Astrocyte (in vitro differentiated cells and primary cell): Measurements from ENCODE around the gene UHRF2. TPM values are rescaled to one million over a fixed set of nuclear protein-coding genes. Genes with fewer than 3 reads are reported as not detected.

Experiments used
- DNase-seq: peaks from one replicate; pipeline ENCODE4 v3.0.0-alpha.2; 2010; ENCODE audit warnings: low read depth
- FAIRE-seq: peaks from 2 replicates; lab custom pipeline; 2011; peaks lifted over from hg19 to GRCh38; lab: Jason Lieb, UNC
- H2AFZ ChIP-seq: 2 replicates; pipeline ENCODE4 v1.6.0; 2012; ENCODE audit warnings: low read depth, low read length, inconsistent platforms
- H3K27ac ChIP-seq: 2 replicates; pipeline ENCODE4 v1.5.1; 2011; ENCODE audit warnings: low read depth, low read length, inconsistent platforms
- H3K27me3 ChIP-seq: 2 replicates; pipeline ENCODE4 v1.6.0; 2011; ENCODE audit warnings: low read length, inconsistent platforms; ENCODE audit not compliant: insufficient read depth
- H3K36me3 ChIP-seq: 2 replicates; pipeline ENCODE4 v1.5.1; 2011; ENCODE audit warnings: low read length, inconsistent platforms; ENCODE audit not compliant: insufficient read depth
- H3K4me1 ChIP-seq: 2 replicates; pipeline ENCODE4 v1.5.1; 2011; ENCODE audit warnings: low read length, inconsistent platforms; ENCODE audit not compliant: insufficient read depth
- H3K4me2 ChIP-seq: 2 replicates; pipeline ENCODE4 v1.6.0; 2012; ENCODE audit warnings: low read length, inconsistent platforms
- H3K4me3 ChIP-seq: 2 replicates; pipeline ENCODE4 v1.5.1; 2011; ENCODE audit warnings: low read depth, mild to moderate bottlenecking, low read length, inconsistent platforms; ENCODE audit not compliant: insufficient read depth
- H3K79me2 ChIP-seq: 2 replicates; pipeline ENCODE4 v1.6.0; 2012; ENCODE audit warnings: mild to moderate bottlenecking, low read length, inconsistent platforms; ENCODE audit not compliant: insufficient read depth
- H3K9ac ChIP-seq: 2 replicates; pipeline ENCODE4 v1.6.0; 2012; ENCODE audit warnings: mild to moderate bottlenecking, low read length, inconsistent platforms
- H3K9me3 ChIP-seq: 2 replicates; pipeline ENCODE4 v1.5.1; 2012; ENCODE audit warnings: low read depth, mild to moderate bottlenecking, low read length, inconsistent platforms; ENCODE audit not compliant: insufficient read depth
- H4K20me1 ChIP-seq: 2 replicates; pipeline ENCODE4 v1.6.0; 2012; ENCODE audit warnings: low read length, inconsistent platforms; ENCODE audit not compliant: insufficient read depth
- H3K27ac Mint-ChIP-seq: one replicate; pipeline ENCODE4 v1.8.0; 2021; ENCODE audit warnings: mild to moderate bottlenecking, mixed read lengths; ENCODE audit not compliant: unreplicated experiment
- H3K27me3 Mint-ChIP-seq: one replicate; pipeline ENCODE4 v1.8.0; 2021; ENCODE audit warnings: low read depth, mixed read lengths; ENCODE audit not compliant: unreplicated experiment
- H3K36me3 Mint-ChIP-seq: one replicate; pipeline ENCODE4 v1.8.0; 2021; ENCODE audit warnings: low read depth, mixed read lengths; ENCODE audit not compliant: unreplicated experiment
- H3K4me1 Mint-ChIP-seq: one replicate; pipeline ENCODE4 v1.8.0; 2021; ENCODE audit warnings: low read depth, mixed read lengths; ENCODE audit not compliant: unreplicated experiment
- H3K4me3 Mint-ChIP-seq: one replicate; pipeline ENCODE4 v1.8.0; 2021; ENCODE audit warnings: mild to moderate bottlenecking, moderate library complexity, mixed read lengths; ENCODE audit not compliant: unreplicated experiment
- H3K9me3 Mint-ChIP-seq: one replicate; pipeline ENCODE4 v1.8.0; 2021; ENCODE audit warnings: mild to moderate bottlenecking, mixed read lengths; ENCODE audit not compliant: unreplicated experiment
- CTCF ChIP-seq: IDR thresholded peaks from 2 replicates; pipeline ENCODE4 v1.5.1; 2011; ENCODE audit warnings: low read depth, mild to moderate bottlenecking, inconsistent platforms, low read length, moderate library complexity; ENCODE audit not compliant: insufficient read depth
- EZH2 ChIP-seq: IDR thresholded peaks from 2 replicates; pipeline ENCODE4 v1.6.1; 2012; ENCODE audit warnings: mild to moderate bottlenecking, low read length, inconsistent platforms; ENCODE audit not compliant: insufficient read depth
- total RNA-seq: library from RNA; stranded (reverse); gene quantifications from 2 replicates; pipeline ENCODE4 v1.2.1, GENCODE V29; 2021

Gene UHRF2
- total RNA-seq, 1 donor from 2014 or later: 37.4 TPM

DNA sequence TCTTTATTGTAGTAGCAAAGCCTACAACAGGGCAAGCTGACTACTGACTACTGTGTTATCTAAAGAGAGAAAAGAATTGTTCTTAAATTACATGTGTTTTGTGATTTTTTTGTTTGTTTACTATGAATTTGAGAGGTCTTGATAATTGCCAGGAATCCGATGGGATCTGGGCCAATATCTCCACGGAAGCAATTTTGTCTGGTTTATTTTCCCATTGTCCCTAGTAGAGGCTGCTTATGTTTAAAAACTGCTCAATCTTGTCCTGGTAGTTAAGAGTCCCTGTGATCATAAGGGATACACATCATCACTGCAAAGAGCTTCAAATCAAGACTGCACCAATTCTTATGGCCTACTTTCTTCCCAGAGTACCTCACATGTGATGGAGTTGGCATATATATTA is 138.1 kb downstream of the UHRF2 start:
- TF ChIP-seq EZH2: no peak
- TF ChIP-seq CTCF: no peak
- Histone ChIP-seq H3K4me3 (no peak overlapping the region), H3K9me3 (no peaks in the 10 kb centered on the region), H2AFZ (no peak overlapping the region), H4K20me1 (no peaks in the 10 kb centered on the region), H3K4me2 (no peak overlapping the region), H3K27ac (no peak overlapping the region), H3K27me3 (no peaks in the 10 kb centered on the region), H3K79me2 (no peaks in the 10 kb centered on the region), H3K4me1 (peaks cover 21% of the 10 kb centered on the region), H3K36me3 (no peaks in the 10 kb centered on the region), H3K9ac (no peak overlapping the region)
- no peaks in the 10 kb centered on the region for H3K9me3 Mint-ChIP-seq
- no peak overlapping the region for H3K27ac Mint-ChIP-seq
- FAIRE-seq: no peak
- no peaks in the 10 kb centered on the region for H3K27me3 Mint-ChIP-seq
- peaks cover 12% of the 10 kb centered on the region for H3K4me1 Mint-ChIP-seq
- H3K4me3 Mint-ChIP-seq: no peak overlapping the region
- H3K36me3 Mint-ChIP-seq: no peaks in the 10 kb centered on the region
- DNase-seq: no peak

DNA sequence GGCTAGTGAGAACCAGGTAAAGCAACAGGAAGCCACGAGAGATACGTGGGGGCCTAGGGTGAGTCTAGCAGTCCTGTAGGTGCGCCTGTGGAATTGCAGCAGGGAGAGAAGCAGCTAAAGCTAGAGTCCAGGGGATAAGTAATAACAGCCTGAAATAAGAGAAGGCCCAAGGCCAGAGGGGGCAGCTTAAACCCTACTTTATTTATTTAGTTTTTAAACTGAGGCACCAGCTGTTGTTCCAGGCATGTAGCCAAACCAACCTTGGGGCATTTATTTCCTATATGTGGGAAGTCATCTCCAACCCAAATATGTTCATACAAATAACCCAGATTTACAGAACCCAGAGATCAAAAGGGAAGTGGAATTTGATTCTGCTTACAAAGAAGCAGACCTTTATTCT is 139.0 kb downstream of the UHRF2 start:
- H3K4me3 ChIP-seq: no peak overlapping the region
- no peak overlapping the region for H3K4me3 Mint-ChIP-seq
- TF ChIP-seq CTCF (peak; percentile 27), EZH2 (no peak)
- no peaks in the 10 kb centered on the region for H3K36me3 ChIP-seq
- peaks cover 12% of the 10 kb centered on the region for H3K4me1 Mint-ChIP-seq
- no peaks in the 10 kb centered on the region for H3K27me3 ChIP-seq
- H3K79me2 ChIP-seq: no peaks in the 10 kb centered on the region
- no peaks in the 10 kb centered on the region for H4K20me1 ChIP-seq
- H3K36me3 Mint-ChIP-seq: no peaks in the 10 kb centered on the region
- H3K4me1 ChIP-seq: peaks cover 21% of the 10 kb centered on the region
- peak overlapping the region; percentile 57 for H3K9ac ChIP-seq
- peak overlapping the region; percentile 48 for H3K27ac ChIP-seq
- no peak overlapping the region for H3K27ac Mint-ChIP-seq
- H3K27me3 Mint-ChIP-seq: no peaks in the 10 kb centered on the region
- DNase-seq: peak; percentile 61
- H2AFZ ChIP-seq: no peak overlapping the region
- H3K4me2 ChIP-seq: peak overlapping the region; percentile 76
- peak; percentile 78 for FAIRE-seq
- H3K9me3 ChIP-seq: no peaks in the 10 kb centered on the region
- H3K9me3 Mint-ChIP-seq: no peaks in the 10 kb centered on the region

GRCh38 chr9:6552498-6553121 is 139.6 kb downstream of the UHRF2 start:
- Histone ChIP-seq H3K4me1 (peaks cover 21% of the 10 kb centered on the region), H3K79me2 (no peaks in the 10 kb centered on the region), H2AFZ (peak overlapping the region; percentile 13), H3K4me2 (peak overlapping the region; percentile 76), H3K9ac (peak overlapping the region; percentile 57), H3K27ac (peak overlapping the region; percentile 48), H4K20me1 (no peaks in the 10 kb centered on the region), H3K9me3 (no peaks in the 10 kb centered on the region), H3K36me3 (no peaks in the 10 kb centered on the region), H3K4me3 (no peak overlapping the region), H3K27me3 (no peaks in the 10 kb centered on the region)
- no peak for TF ChIP-seq CTCF
- TF ChIP-seq EZH2: no peak
- Mint-ChIP-seq H3K36me3 (no peaks in the 10 kb centered on the region), H3K9me3 (no peaks in the 10 kb centered on the region), H3K4me3 (no peak overlapping the region), H3K27ac (peak overlapping the region; percentile 4), H3K27me3 (no peaks in the 10 kb centered on the region), H3K4me1 (peaks cover 12% of the 10 kb centered on the region)
- DNase-seq (peak; percentile 55), FAIRE-seq (no peak)
